ENCODE results near the gene CD180. TPM values are rescaled to one million over a fixed set of nuclear protein-coding genes. Genes with fewer than 3 reads are reported as not detected.
A peak's percentile ranks its signal among the peaks of the same experiment; 100 is the strongest.

CD180 gene
- total RNA-seq, 2 experiments from 2014 or later = 0.07 to 0.21 TPM

DNA sequence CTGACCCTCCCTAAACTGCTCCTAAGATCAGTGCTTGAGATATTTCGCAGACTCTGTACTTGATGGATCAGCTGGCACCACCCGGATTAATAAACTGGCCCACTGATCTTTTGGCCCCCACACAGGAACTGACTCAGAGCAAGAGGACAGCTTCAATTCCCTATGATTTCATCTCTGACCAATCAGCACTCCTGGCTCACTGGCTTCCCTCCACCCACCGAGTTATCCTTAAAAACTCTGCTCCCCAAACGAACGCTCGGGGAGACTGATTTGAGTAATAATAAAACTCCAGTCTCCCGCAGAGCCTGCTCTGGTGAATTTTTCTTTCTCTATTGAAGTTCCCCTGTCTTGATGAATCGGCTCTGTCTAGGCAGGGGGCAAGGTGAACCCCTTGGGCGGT lies 36.5 kb upstream of the CD180 start:
- no peak for DNase-seq
- Mint-ChIP-seq H3K9me3 (no peaks in the 10 kb centered on the region), H3K36me3 (no peaks in the 10 kb centered on the region), H3K27ac (no peak overlapping the region), H3K4me1 (ENCODE audit: low read depth) (no peaks in the 10 kb centered on the region), H3K27me3 (peaks cover 2% of the 10 kb centered on the region), H3K4me3 (no peak overlapping the region)
- POLR2A ChIA-PET = no interaction called here
- intact Hi-C loops (cut with micrococcal nuclease) = no loop called here
- CTCF ChIA-PET = interaction anchor here (1.5 kb wide), 1 partner anchor 13 kb away, joined by 5 read pairs; no protein-coding TSS in a partner anchor

DNA sequence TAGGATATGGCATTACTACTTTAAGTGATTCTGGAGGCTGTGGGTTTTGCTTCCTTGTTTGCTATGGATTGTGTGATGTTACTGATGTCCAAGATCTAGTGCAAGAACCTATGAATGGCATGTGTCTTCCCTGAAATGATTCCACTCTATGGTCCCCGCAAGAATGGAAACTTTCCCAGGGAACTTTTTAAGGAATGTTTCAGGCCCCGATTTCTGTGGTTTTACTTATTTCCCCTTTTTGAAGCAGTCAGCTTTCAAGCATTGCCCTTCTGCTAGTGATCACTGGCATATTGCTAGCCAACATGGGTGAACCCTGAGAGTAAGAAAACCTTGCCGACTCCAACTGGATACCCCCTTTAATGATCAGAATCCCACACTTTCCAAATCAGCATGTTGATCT lies 26.6 kb upstream of the CD180 start:
- Mint-ChIP-seq H3K4me1 (ENCODE audit: low read depth) (peaks cover 38% of the 10 kb centered on the region), H3K36me3 (no peaks in the 10 kb centered on the region), H3K4me3 (no peak overlapping the region), H3K27ac (no peak overlapping the region), H3K27me3 (no peaks in the 10 kb centered on the region), H3K9me3 (no peaks in the 10 kb centered on the region)
- intact Hi-C loops (cut with micrococcal nuclease) = no loop called here
- ChIA-PET CTCF (interaction anchor here (1.0 to 1.3 kb wide), 2 partner anchors 17 to 1029 kb away, joined by 3 read pairs; no protein-coding TSS in a partner anchor), POLR2A (interaction anchor here (1.3 to 1.7 kb wide), 2 partner anchors 16 to 57 kb away, joined by 5 read pairs; no protein-coding TSS in a partner anchor)
- DNase-seq = no peak

DNA sequence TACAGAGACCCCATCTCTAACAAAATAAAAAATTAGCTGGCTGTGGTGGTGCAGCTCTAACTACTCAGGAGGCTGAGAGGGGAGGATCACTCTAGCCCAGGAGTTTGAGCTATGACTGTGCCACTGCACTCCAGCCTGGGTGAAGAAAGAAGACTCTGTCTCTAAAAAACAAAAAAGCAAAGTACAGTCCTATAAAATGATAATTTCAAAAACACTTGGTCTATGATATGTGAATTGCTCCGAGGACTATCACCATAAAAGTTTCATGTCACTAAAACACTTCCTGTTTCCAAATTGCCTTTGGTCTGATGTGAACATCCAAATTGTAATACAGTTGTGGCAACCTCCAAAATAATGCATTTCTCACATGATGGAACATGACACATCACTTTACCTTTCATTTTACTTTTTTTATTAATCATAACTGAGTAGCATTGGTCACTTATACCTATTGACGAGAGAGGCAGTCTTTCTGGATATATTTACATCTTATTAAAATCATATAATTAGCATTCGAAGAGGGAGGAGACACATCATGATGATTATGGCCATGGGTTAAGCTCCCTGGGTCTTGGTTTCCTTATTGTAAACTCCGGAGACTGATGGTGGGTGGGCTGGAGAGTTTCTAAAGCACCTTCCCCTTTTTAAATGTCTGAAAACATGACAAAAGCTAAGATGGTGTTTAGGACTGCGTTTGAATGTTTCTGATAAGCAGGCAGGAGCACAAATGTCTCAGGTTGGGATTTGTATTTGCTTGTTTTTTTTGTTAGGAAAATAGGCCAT lies 25.8 kb upstream of the CD180 start:
- Mint-ChIP-seq H3K4me1 (ENCODE audit: low read depth) (peaks cover 45% of the 10 kb centered on the region), H3K27ac (peak overlapping the region; percentile 77), H3K9me3 (no peaks in the 10 kb centered on the region), H3K4me3 (peak overlapping the region; percentile 21), H3K36me3 (no peaks in the 10 kb centered on the region), H3K27me3 (no peaks in the 10 kb centered on the region)
- intact Hi-C loops (cut with micrococcal nuclease) = loop anchor here (1.0 kb wide), 1 partner anchor 15 kb away; no protein-coding TSS in a partner anchor
- ChIA-PET POLR2A (interaction anchor here (1.0 to 1.7 kb wide), 4 partner anchors 12 to 56 kb away, joined by 3 to 9 read pairs (median 5); no protein-coding TSS in a partner anchor), CTCF (interaction anchor here (1.0 to 2.5 kb wide), 6 partner anchors 13 to 1030 kb away, joined by 3 to 13 read pairs (median 4); no protein-coding TSS in a partner anchor)
- no peak for DNase-seq

DNA sequence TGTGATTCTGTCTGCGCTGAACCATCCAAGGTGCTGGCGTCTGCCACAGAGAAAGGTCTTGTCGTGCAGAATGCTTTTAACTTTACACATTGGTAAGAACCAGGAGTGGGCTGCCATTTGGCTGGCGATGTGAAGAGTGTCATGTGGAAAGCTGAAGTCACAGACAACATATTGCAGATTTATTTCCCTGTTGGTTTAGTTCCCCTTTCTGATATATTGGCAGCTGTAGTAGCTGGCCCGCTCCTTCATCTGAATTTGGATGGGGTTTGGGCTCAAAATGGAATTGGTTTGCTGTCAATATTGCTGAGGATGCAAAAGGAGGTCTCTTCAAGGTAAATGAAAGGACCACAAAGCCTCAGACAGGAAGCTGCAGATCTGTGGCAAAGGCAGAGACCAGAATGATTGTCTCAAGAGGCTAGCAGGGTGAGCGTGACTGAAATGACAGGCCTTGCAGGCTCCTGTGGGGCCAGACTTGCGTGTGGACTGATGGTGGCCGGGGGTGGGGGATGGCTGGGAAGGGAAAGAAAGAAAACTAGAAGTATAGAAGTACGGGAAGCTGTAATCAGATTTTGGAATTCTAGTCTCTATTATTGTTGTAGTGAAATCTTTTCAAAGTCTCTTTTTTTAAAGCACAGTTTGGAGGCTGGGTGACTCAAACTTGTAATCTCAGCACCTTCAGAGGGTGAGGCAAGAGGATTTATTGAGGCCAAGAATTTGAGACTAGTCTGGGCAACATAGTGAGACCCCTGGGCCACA lies 25.1 kb upstream of the CD180 start:
- Mint-ChIP-seq H3K4me1 (ENCODE audit: low read depth) (peaks cover 53% of the 10 kb centered on the region), H3K9me3 (no peaks in the 10 kb centered on the region), H3K36me3 (no peaks in the 10 kb centered on the region), H3K27ac (peak overlapping the region; percentile 77), H3K4me3 (peak overlapping the region; percentile 21), H3K27me3 (no peaks in the 10 kb centered on the region)
- DNase-seq = peak; percentile 80
- intact Hi-C loops (cut with micrococcal nuclease) = loop anchor here (1.0 kb wide), 1 partner anchor 14 kb away; no protein-coding TSS in a partner anchor
- ChIA-PET CTCF (interaction anchor here (0.8 to 2.5 kb wide), 6 partner anchors 12 to 407 kb away, joined by 3 to 13 read pairs (median 6); no protein-coding TSS in a partner anchor), POLR2A (interaction anchor here (1.0 to 1.7 kb wide), 3 partner anchors 11 to 55 kb away, joined by 3 to 9 read pairs (median 5); no protein-coding TSS in a partner anchor)

DNA sequence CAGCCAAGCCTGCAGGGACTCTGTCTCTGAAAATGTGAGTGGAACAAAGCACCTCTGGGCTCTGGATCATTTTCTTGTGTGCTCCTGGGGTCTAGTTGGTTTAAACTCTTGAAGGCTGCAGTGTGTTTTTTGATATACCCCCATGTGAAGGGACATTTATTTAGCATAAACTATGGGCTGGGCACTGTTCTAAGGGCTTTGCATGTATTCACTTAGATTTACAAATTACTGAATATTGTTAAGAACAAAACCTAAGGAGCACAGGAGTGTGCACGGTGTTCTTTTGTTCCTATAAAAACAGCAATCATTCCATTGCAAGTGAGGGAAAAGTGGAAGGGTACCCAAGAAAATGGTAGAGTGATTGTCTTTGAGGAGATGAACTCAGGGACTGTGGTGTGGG lies 20.0 kb upstream of the CD180 start:
- Mint-ChIP-seq H3K36me3 (no peaks in the 10 kb centered on the region), H3K4me1 (ENCODE audit: low read depth) (peaks cover 58% of the 10 kb centered on the region), H3K27ac (peak overlapping the region; percentile 86), H3K9me3 (no peaks in the 10 kb centered on the region), H3K27me3 (no peaks in the 10 kb centered on the region), H3K4me3 (peak overlapping the region; percentile 62)
- DNase-seq = no peak
- intact Hi-C loops (cut with micrococcal nuclease) = loop anchor here (1.0 kb wide), 1 partner anchor 9 kb away; no protein-coding TSS in a partner anchor
- ChIA-PET CTCF (interaction anchor here (1.7 to 3.3 kb wide), 3 partner anchors 9 to 60 kb away, joined by 10 to 17 read pairs (median 16); no protein-coding TSS in a partner anchor), POLR2A (interaction anchor here (0.9 kb wide), 1 partner anchor 10 kb away, joined by 3 read pairs; no protein-coding TSS in a partner anchor)

DNA sequence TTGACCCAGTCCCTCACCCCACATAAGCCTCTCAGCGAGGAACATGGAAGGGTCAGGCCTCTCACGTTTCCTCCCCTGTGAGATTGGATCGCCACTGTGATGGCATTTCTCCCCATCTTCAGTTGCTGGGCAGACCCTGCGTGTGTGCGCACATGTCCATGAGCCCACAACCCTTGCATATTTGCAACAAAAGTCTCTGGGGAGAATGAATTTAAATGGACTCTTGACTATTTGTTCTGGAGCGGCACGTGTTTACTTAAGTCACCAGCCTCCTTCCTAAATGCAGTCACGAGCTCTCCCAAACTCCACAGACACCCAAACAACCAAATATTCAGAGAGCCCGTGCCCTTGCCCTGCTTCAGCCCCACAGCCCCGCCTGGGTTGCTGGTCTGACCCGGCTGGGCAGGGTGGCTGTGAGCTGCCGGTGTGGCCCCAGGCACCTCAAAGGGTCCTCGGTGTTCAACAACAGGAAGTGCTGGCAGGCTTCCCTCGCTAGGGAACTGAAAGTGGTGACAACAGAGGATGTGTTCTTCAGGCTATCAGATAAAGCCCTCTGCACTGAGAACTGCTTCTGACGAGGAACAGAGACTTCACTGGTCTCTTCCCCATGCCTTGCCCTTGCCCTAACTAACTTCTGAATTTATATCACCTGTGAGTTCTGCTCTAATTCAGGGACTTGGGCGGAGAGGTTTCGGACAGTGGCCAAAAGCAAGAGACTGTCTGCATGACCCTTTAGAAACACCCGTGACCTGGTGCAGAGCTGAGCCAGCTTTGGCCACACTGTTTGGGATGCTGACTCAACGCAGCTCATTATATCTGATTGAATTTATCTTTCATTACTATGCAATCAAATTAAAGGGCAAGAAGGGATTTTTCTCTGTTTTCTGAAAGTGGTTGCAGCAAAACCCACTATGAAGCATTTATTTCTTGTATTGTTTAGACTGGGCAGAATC lies 19.2 kb upstream of the CD180 start:
- no peaks in the 10 kb centered on the region for H3K27me3 Mint-ChIP-seq
- DNase-seq = peak; percentile 81
- H3K27ac Mint-ChIP-seq = peak overlapping the region; percentile 86
- POLR2A ChIA-PET = interaction anchor here (0.9 to 1.4 kb wide), 2 partner anchors 9 to 211 kb away, joined by 3 to 4 read pairs; no protein-coding TSS in a partner anchor
- peaks cover 54% of the 10 kb centered on the region for H3K4me1 Mint-ChIP-seq (ENCODE audit: low read depth)
- peak overlapping the region; percentile 62 for H3K4me3 Mint-ChIP-seq
- CTCF ChIA-PET = interaction anchor here (1.7 to 3.3 kb wide), 3 partner anchors 8 to 59 kb away, joined by 10 to 17 read pairs (median 16); no protein-coding TSS in a partner anchor
- no peaks in the 10 kb centered on the region for H3K9me3 Mint-ChIP-seq
- no peaks in the 10 kb centered on the region for H3K36me3 Mint-ChIP-seq
- intact Hi-C loops (cut with micrococcal nuclease) = loop anchor here (1.0 kb wide), 1 partner anchor 8 kb away; no protein-coding TSS in a partner anchor

DNA sequence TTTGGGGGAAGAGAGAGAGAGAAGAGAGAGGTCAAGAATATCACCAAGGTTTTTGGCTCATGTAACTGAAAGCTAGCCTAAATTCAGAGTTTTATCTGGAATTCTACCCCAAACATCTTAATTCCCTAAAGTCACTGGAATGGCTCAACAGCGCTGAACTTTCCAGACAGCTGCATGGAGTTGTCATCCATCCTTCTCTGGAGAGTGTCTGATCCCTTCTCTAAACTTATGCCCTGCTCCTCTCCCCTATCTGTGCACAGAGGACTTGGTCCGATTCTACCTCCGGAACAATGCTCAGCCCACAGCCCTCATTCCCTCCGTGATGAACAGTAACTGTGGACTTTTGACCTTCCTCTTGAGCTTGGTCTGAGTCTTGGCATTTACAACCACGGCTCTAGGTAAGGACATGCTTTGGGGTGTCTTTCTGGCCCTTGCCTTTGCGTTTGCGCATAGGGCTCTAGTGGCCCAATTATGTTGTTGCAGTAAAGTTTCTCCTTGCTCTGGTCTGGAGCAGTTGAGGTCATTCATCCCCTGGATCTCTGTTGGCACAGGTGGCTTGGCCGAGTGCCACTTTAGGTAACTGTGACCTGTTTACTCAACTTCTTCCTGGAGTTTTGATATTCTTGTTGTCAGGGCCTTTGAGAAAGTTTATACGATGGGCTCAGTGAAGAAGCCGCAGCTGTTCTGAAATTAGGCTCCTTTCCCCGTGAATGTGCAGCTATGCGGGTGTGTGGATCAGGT lies 18.3 kb upstream of the CD180 start:
- no peaks in the 10 kb centered on the region for H3K27me3 Mint-ChIP-seq
- DNase-seq = no peak
- POLR2A ChIA-PET = interaction anchor here (1.4 kb wide), 1 partner anchor 210 kb away, joined by 4 read pairs; no protein-coding TSS in a partner anchor
- H3K27ac Mint-ChIP-seq = peak overlapping the region; percentile 86
- H3K4me1 Mint-ChIP-seq (ENCODE audit: low read depth) = peaks cover 50% of the 10 kb centered on the region
- H3K4me3 Mint-ChIP-seq = no peak overlapping the region
- no peaks in the 10 kb centered on the region for H3K9me3 Mint-ChIP-seq
- CTCF ChIA-PET = interaction anchor here (0.9 to 3.3 kb wide), 6 partner anchors 7 to 225 kb away, joined by 3 to 17 read pairs (median 6); no protein-coding TSS in a partner anchor
- H3K36me3 Mint-ChIP-seq = no peaks in the 10 kb centered on the region
- intact Hi-C loops (cut with micrococcal nuclease) = no loop called here

DNA sequence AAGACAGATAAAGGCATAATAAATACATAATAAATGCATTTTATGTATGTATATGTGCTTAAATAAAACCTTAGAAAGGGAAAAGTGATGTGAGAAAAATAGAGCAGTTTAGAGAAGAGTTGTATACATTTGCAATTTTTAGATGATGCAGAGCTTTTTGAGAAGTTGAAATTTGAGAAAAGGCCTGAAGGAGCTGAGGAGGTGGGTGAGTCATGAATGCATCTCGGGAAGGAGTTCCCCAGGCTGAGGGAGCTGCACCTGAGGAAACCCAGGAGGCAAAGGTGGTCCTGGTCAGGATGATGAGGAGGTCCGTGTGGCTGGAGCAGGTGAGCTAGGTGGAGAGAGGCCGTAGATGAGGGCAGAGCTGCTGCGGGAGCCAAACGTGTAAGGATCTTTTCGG lies 17.4 kb upstream of the CD180 start:
- Mint-ChIP-seq H3K9me3 (no peaks in the 10 kb centered on the region), H3K27ac (peak overlapping the region; percentile 4), H3K27me3 (no peaks in the 10 kb centered on the region), H3K4me1 (ENCODE audit: low read depth) (peaks cover 52% of the 10 kb centered on the region), H3K4me3 (no peak overlapping the region), H3K36me3 (no peaks in the 10 kb centered on the region)
- intact Hi-C loops (cut with micrococcal nuclease) = no loop called here
- ChIA-PET POLR2A (no interaction called here), CTCF (interaction anchor here (0.8 to 3.3 kb wide), 6 partner anchors 32 to 224 kb away, joined by 3 to 17 read pairs (median 4); no protein-coding TSS in a partner anchor)
- no peak for DNase-seq

DNA sequence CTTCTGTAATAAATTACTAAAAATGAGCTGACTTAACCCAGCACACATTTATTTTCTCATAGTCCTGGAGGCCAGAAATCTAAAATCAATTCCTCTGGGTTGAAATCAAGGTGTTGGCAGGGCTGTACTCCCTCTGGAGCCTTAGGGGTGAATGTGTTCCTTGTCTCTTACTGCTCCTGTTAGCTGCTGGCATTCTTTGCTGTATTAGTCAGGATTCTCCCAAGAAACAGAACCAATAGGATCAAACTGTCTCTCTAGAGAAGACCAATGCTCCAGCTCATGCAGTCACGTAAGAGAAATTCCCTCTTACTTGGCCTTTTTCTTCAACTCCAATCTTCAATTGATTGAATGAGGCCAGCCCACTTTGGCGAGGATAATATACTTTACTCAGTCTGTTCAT lies 15.3 kb upstream of the CD180 start:
- intact Hi-C loops (cut with micrococcal nuclease) = no loop called here
- Mint-ChIP-seq H3K4me3 (no peak overlapping the region), H3K36me3 (peaks cover under 1% of the 10 kb centered on the region), H3K4me1 (ENCODE audit: low read depth) (peaks cover 54% of the 10 kb centered on the region), H3K27me3 (no peaks in the 10 kb centered on the region), H3K27ac (no peak overlapping the region), H3K9me3 (no peaks in the 10 kb centered on the region)
- CTCF ChIA-PET = interaction anchor here (14.4 kb wide), 1 partner anchor 49 kb away, joined by 363 read pairs; no protein-coding TSS in a partner anchor
- DNase-seq = no peak
- POLR2A ChIA-PET = no interaction called here

DNA sequence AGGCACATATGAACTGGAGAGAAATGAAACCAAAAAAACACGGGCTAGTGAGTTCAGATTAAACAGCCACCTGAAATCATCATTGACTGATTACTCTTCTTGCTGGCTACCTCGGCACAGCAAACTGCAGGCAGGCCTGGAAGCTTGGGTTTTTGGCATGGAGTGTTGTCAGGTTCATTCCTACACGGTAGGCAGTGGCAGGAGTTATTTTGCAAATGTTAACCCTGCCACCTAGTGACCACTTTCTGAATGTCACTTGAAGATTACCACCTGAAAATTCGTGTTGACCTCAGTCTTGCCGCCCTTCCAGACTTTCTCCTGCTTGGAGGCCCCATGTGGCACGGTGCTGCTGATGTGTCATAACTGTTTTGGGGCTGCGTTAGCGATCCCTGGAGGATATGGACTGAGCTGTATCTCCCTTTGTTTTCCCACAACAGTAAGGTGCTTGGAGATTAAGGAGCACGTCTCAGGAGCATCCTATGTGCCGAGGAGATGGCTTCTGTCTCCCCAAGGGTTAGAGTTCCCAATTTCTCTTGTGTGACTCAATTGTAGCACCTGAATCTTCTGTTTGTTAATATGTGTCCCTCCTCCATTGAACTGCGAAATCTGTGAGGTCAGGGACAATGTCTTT lies 12.7 kb upstream of the CD180 start:
- H3K36me3 Mint-ChIP-seq = peaks cover 2% of the 10 kb centered on the region
- POLR2A ChIA-PET = interaction anchor here (8.7 kb wide), 1 partner anchor 44 kb away, joined by 104 read pairs; no protein-coding TSS in a partner anchor
- H3K27me3 Mint-ChIP-seq = no peaks in the 10 kb centered on the region
- peak overlapping the region; percentile 46 for H3K27ac Mint-ChIP-seq
- H3K4me3 Mint-ChIP-seq = no peak overlapping the region
- peaks cover 57% of the 10 kb centered on the region for H3K4me1 Mint-ChIP-seq (ENCODE audit: low read depth)
- peak; percentile 67 for DNase-seq
- CTCF ChIA-PET = interaction anchor here (0.6 to 14.4 kb wide), 16 partner anchors 9 to 394 kb away, joined by 3 to 363 read pairs (median 5); no protein-coding TSS in a partner anchor
- no peaks in the 10 kb centered on the region for H3K9me3 Mint-ChIP-seq
- intact Hi-C loops (cut with micrococcal nuclease) = loop anchor here (5.0 to 10.0 kb wide), 5 partner anchors 382 to 1226 kb away; partner anchors contain the start of gene SREK1

All from activated CD4-positive, alpha-beta memory T cell treated with anti-CD3 and anti-CD28 coated beads for 36 hours (primary cell).